HG02973 (cell line): ENCODE measurements around the gene FHIP2A.
"Not testable (repeated sequence)": the region's sequence is repeated elsewhere in the genome, so short reads cannot be mapped to it uniquely, and the experiment has no call there.

Experiments
- ATAC-seq: cut with Tn5 transposase; IDR thresholded peaks from one replicate; pipeline ENCODE4 v1.9.1; 2021; ENCODE audit warnings: moderate library complexity; ENCODE audit not compliant: unreplicated experiment

Gene FHIP2A

GRCh38 chr10:114856544-114857287 lies 35.1 kb downstream of the FHIP2A start:
- no peak for ATAC-seq

- ATAC-seq, result not testable (repeated sequence)
These were observed 35.6 kb downstream of the FHIP2A start for GRCh38 chr10:114857288-114857565.

GRCh38 chr10:114857922-114858629 lies 36.5 kb downstream of the FHIP2A start:
- no peak for ATAC-seq

GRCh38 chr10:114859222-114859621 lies 37.6 kb downstream of the FHIP2A start:
- ATAC-seq, result no peak

GRCh38 chr10:114862456-114862855 lies 40.9 kb downstream of the FHIP2A start:
- ATAC-seq, result no peak

- no peak for ATAC-seq
These were observed 45.8 kb downstream of the FHIP2A start for GRCh38 chr10:114867365-114867764.

GRCh38 chr10:114868870-114869519 lies 47.4 kb downstream of the FHIP2A start:
- no peak for ATAC-seq

GRCh38 chr10:114869520-114869892 lies 47.9 kb downstream of the FHIP2A start:
- ATAC-seq, result no peak

GRCh38 chr10:114870486-114870885 lies 48.9 kb downstream of the FHIP2A start:
- no peak for ATAC-seq

- ATAC-seq, result no peak
These were observed 49.8 kb downstream of the FHIP2A start for GRCh38 chr10:114871379-114871778.
